Measurements from ENCODE around the gene SLC28A1.

SLC28A1 gene

GRCh38 chr15:84947947-84948830 lies 63.7 kb downstream of the SLC28A1 start:
- no peak for DNase-seq

GRCh38 chr15:84949043-84949442 lies 64.6 kb downstream of the SLC28A1 start:
- DNase-seq: no peak

GRCh38 chr15:84949845-84950569 lies 65.5 kb downstream of the SLC28A1 start:
- no peak for DNase-seq

GRCh38 chr15:84950570-84951111 lies 66.2 kb downstream of the SLC28A1 start:
- DNase-seq: no peak

- DNase-seq: no peak
These were observed 67.3 kb downstream of the SLC28A1 start for GRCh38 chr15:84951736-84952135.

- no peak for DNase-seq
These were observed 68.7 kb downstream of the SLC28A1 start for GRCh38 chr15:84953136-84953535.

- no peak for DNase-seq
These were observed 69.3 kb downstream of the SLC28A1 start for GRCh38 chr15:84953726-84954125.

GRCh38 chr15:84955089-84955848 lies 70.8 kb downstream of the SLC28A1 start:
- peak in 1 of 2 donors; percentile 11 for DNase-seq

GRCh38 chr15:84956199-84956598 lies 71.7 kb downstream of the SLC28A1 start:
- no peak for DNase-seq

GRCh38 chr15:84960391-84961113 lies 76.1 kb downstream of the SLC28A1 start:
- no peak for DNase-seq

GRCh38 chr15:84961114-84961452 lies 76.6 kb downstream of the SLC28A1 start:
- no peak for DNase-seq

GRCh38 chr15:84961707-84962106 lies 77.2 kb downstream of the SLC28A1 start:
- DNase-seq: no peak

GRCh38 chr15:84962955-84963354 lies 78.5 kb downstream of the SLC28A1 start:
- no peak for DNase-seq

- no peak for DNase-seq
These were observed 82.9 kb downstream of the SLC28A1 start for GRCh38 chr15:84967380-84967779.

GRCh38 chr15:84968301-84968700 lies 83.8 kb downstream of the SLC28A1 start:
- DNase-seq: no peak

GRCh38 chr15:84969257-84969656 lies 84.8 kb downstream of the SLC28A1 start:
- no peak for DNase-seq

GRCh38 chr15:84970843-84971242 lies 86.4 kb downstream of the SLC28A1 start:
- DNase-seq: no peak

- DNase-seq: no peak
These were observed 89.3 kb downstream of the SLC28A1 start for GRCh38 chr15:84973492-84974460.

GRCh38 chr15:84975871-84976351 lies 91.4 kb downstream of the SLC28A1 start:
- no peak for DNase-seq

GRCh38 chr15:84976746-84977345 lies 92.4 kb downstream of the SLC28A1 start:
- DNase-seq: no peak

GRCh38 chr15:84979651-84980050 lies 95.2 kb downstream of the SLC28A1 start:
- DNase-seq: no peak
